Kidney (tissue), 14 donors: Measurements from ENCODE around the gene C16orf78. TPM values are rescaled to one million over a fixed set of nuclear protein-coding genes. Genes with fewer than 3 reads are reported as not detected.

ENCODE experiments used
- DNase-seq, 5 donors: peaks; one replicate each; pipeline ENCODE4 v3.0.0-alpha.2; 2013 to 2020
- FAIRE-seq: peaks from 2 replicates; lab custom pipeline; 2012; peaks lifted over from hg19 to GRCh38; lab: Jason Lieb, UNC
- H3K27ac ChIP-seq, 2 donors: one replicate each; pipeline ENCODE4 v1.7.0; 2013; ENCODE audit warnings: low read depth in 2 of 2, low read length in 2 of 2, inconsistent platforms in 1 of 2
- H3K27me3 ChIP-seq: one replicate; pipeline ENCODE4 v1.7.1; 2013; ENCODE audit warnings: low read length, inconsistent platforms; ENCODE audit not compliant: control insufficient read depth, insufficient read depth
- H3K36me3 ChIP-seq, 3 donors: one replicate each; pipeline versions ENCODE4 v1.7.0 to v1.7.1; 2013; ENCODE audit warnings: low read length in 3 of 3, control low read depth in 1 of 3, inconsistent platforms in 1 of 3; ENCODE audit not compliant: insufficient read depth in 3 of 3, control insufficient read depth in 2 of 3
- H3K4me1 ChIP-seq, 3 donors: one replicate each; pipeline versions ENCODE4 v1.7.0 to v1.7.1; 2013; ENCODE audit warnings: low read length in 3 of 3, inconsistent platforms in 1 of 3, low read depth in 1 of 3; ENCODE audit not compliant: control insufficient read depth in 2 of 3, insufficient read depth in 2 of 3
- H3K4me3 ChIP-seq, 3 donors: one replicate each; pipeline versions ENCODE4 v1.7.0 to v1.8.1; 2013; ENCODE audit warnings: low read length in 3 of 3, control low read depth in 1 of 3, inconsistent platforms in 1 of 3
- H3K9ac ChIP-seq, 3 donors: one replicate each; pipeline versions ENCODE4 v1.7.0 to v1.7.1; 2013; ENCODE audit warnings: low read length in 3 of 3, control low read depth in 1 of 3, inconsistent platforms in 1 of 3
- H3K9me3 ChIP-seq, 3 donors: one replicate each; pipeline versions ENCODE4 v1.7.0 to v1.7.1; 2013; ENCODE audit warnings: low read length in 3 of 3, control low read depth in 1 of 3, inconsistent platforms in 1 of 3; ENCODE audit not compliant: control insufficient read depth in 2 of 3, insufficient read depth in 1 of 3
- intact Hi-C: fragments of 100-400 bp; cut with DNase I; formaldehyde crosslinking; loops from one replicate; pipeline ENCODE4 v1.11.1; 2022
- polyA plus RNA-seq: library from polyadenylated mRNA; stranded (reverse); fragments of 350-450 nt; fragmentation: Illumina TruSeq; extraction: RNeasy Lipid Tissue Mini Kit (QIAGEN cat#74804); gene quantifications from one replicate; pipeline ENCODE4 v1.2.3, GENCODE V29; 2014; ENCODE audit warnings: low read depth, low replicate concordance; ENCODE audit not compliant: insufficient read depth
- total RNA-seq: library from RNA; stranded (reverse); fragmentation: NEBNext Ultra II Directional; extraction: Animal tissue kit (Norgen Biotek cat#: 25700); gene quantifications from one replicate; pipeline ENCODE4 v1.2.1, GENCODE V29; 2021
- TF ChIP-seq, protein P1 (sequence below): IDR thresholded peaks from 3 replicates; pipeline ENCODE4 v1.5.1; 2012; ENCODE audit warnings: mild to moderate bottlenecking, moderate library complexity, borderline replicate concordance; ENCODE audit not compliant: insufficient read depth; ENCODE audit errors: extremely low read depth
- donor health status: control.
- donor health status: control.
- donor health status: control.
- donor health status: control.
- donor health status: control.
- donor health status: DM: yes; HTN: yes; CAD: no.
- donor health status: Normal renal cell carcinoma (clear cell type).

The C16orf78 gene
- total and polyA plus RNA-seq, 2 donors from 2014 or later, result not detected

DNA sequence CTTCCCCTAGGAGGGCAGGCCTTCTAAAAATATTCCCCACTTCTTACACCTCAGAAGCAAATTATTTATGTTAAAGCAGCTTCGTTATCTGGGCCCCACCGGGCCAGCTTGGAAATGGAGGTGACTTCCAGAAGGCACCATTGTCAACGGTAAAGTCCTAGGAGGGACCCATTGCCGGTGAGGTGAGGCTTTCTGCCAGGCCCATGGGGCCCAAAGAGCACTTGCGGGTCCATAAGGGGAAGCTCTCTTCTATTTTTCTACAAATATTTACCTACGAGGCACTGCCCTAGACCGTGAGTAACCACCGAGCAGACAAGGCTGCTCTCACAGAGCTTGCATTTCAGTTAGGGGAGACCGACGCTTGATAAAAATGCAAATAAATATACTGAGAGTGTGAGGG is 41.5 kb downstream of the C16orf78 start:
- TF ChIP-seq, protein P1, sequence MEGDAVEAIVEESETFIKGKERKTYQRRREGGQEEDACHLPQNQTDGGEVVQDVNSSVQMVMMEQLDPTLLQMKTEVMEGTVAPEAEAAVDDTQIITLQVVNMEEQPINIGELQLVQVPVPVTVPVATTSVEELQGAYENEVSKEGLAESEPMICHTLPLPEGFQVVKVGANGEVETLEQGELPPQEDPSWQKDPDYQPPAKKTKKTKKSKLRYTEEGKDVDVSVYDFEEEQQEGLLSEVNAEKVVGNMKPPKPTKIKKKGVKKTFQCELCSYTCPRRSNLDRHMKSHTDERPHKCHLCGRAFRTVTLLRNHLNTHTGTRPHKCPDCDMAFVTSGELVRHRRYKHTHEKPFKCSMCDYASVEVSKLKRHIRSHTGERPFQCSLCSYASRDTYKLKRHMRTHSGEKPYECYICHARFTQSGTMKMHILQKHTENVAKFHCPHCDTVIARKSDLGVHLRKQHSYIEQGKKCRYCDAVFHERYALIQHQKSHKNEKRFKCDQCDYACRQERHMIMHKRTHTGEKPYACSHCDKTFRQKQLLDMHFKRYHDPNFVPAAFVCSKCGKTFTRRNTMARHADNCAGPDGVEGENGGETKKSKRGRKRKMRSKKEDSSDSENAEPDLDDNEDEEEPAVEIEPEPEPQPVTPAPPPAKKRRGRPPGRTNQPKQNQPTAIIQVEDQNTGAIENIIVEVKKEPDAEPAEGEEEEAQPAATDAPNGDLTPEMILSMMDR, result no peak
- H3K27me3 ChIP-seq, result no peaks in the 10 kb centered on the region
- H3K4me1 ChIP-seq, result peaks cover 0 to 4% (median 0%) of the 10 kb centered on the region in 3 donors
- FAIRE-seq (no peak), DNase-seq (no peak)
- no peak overlapping the region for H3K4me3 ChIP-seq
- H3K36me3 ChIP-seq, result no peaks in the 10 kb centered on the region
- H3K9ac ChIP-seq, result no peak overlapping the region
- H3K9me3 ChIP-seq, result no peaks in the 10 kb centered on the region
- intact Hi-C loops, result loop anchor here (10.0 kb wide), 1 partner anchor 510 kb away; no protein-coding TSS in a partner anchor
- H3K27ac ChIP-seq, result no peak overlapping the region

DNA sequence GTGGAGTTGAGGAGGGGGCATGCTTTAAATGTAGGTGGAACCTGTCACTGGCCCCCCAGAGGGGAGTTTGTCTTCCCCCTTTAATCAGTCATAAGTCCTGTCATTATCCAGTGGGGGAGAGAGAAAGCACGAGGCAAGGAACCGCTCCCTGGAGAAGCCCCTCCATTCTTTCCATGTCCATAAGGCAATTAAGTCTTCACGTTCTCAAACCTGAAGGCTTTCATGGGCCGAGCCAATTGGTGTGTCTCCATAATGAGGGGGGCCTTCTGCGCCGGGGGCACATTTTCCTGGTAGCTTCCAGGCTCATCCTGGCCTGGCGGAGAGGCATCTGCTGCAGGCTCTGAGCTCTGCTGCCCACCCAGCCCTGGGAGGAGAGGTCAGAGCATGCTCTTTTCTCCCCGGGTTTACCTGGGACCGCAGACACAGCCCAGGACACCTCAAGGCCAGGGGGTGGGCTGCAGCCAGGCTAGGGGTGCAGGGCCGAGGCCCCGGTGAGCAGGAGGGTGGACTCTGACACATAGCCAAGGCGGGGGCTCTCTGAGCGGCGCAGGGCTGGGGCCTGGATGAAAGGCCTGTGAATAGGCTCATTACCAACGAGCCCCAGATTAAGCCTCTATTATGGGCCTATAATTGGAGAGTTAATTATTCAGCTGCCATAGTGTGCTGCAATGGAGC is 42.5 kb downstream of the C16orf78 start:
- Histone ChIP-seq H3K36me3 (no peaks in the 10 kb centered on the region), H3K4me1 (peaks cover 0 to 4% (median 0%) of the 10 kb centered on the region in 3 donors), H3K4me3 (no peak overlapping the region), H3K27me3 (no peaks in the 10 kb centered on the region), H3K9me3 (no peaks in the 10 kb centered on the region), H3K27ac (no peak overlapping the region), H3K9ac (no peak overlapping the region)
- DNase-seq (peak in 1 of 5 donors; percentile 6), FAIRE-seq (no peak)
- intact Hi-C loops, result loop anchor here (10.0 kb wide), 1 partner anchor 509 kb away; no protein-coding TSS in a partner anchor
- TF ChIP-seq, protein P1, result no peak

DNA sequence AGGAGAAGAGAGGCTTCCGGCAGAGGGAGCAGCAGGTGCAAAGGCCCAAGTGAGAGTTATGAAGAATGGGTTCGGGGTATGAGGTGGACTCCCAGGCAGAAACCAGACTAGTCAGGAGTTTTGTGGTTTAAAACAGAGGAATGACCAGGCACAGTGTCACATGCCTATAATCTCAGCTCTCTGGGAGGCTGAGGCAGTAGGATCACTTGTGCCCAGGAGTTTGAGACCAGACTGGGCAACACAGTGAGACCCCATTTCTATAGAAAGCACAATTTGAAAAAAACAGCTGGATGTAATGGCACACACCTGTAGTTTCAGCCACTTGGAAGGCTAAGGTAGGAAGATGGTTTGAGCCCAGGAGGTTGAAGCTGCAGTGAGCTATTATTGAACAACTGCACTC is 43.8 kb downstream of the C16orf78 start:
- no peak for FAIRE-seq
- intact Hi-C loops, result loop anchor here (10.0 kb wide), 1 partner anchor 507 kb away; no protein-coding TSS in a partner anchor

More for the DNA sequence above, 43.8 kb downstream of the C16orf78 start:
- Histone ChIP-seq H3K27me3 (no peaks in the 10 kb centered on the region), H3K27ac (no peak overlapping the region), H3K4me1 (peaks cover 0 to 4% (median 0%) of the 10 kb centered on the region in 3 donors), H3K9ac (no peak overlapping the region), H3K36me3 (no peaks in the 10 kb centered on the region), H3K4me3 (no peak overlapping the region), H3K9me3 (no peaks in the 10 kb centered on the region)
- DNase-seq, result no peak
- TF ChIP-seq, protein P1, result no peak
